ENCODE results near the gene AQP6.

Gene AQP6

DNA sequence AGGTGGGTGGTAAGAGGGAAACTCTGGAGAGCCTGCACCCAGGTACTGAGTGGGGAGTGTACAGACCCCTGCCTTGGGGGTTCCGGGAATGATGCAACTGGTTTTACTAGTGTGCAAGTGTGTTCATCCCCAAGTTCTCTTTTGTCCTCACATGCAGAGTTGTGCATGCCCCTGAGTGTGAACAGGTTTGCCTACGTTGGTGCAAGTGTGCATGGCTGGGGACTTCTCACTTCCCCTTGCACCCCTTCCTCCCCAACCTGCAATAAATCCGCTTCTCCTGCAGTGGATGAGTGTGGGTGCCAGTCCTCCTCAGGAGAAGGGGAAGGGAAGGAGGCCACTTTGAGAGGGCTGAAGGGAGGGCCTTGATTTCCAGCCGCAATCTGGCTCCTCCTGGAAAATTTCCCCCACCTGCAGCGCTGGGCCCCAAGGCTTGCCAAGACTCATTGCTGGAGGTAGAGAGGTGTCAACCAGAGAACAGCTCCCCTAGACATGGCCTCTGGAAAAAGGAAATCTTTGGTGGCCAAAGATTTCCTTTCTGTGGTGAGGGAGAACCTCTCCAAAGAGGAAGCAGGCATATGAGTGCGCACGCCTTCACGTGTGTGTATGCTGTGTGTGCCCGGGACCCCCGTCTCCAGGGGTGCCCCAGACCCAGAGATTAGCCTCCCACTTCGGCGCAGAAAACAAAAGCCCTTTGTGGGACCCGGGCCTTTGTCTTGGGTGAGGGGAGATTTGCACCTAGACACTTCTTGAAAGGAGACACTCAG, 16.7 kb upstream of the AQP6 start:
- ATAC-seq = no peak
- TF ChIP-seq ZC3H10 (CRISPR knock-in tag; IDR thresholded peaks at IDR 0.05) (no peak), GLIS3 (CRISPR knock-in tag; IDR thresholded peaks at IDR 0.05) (no peak), ZNF565 (CRISPR knock-in tag; conservative IDR thresholded peaks at IDR 0.05; ENCODE audit: low read depth) (no peak), SNAI2 (CRISPR knock-in tag; IDR thresholded peaks at IDR 0.05) (no peak), ARNTL (CRISPR knock-in tag; IDR thresholded peaks at IDR 0.05; ENCODE audit: borderline replicate concordance, low read depth) (no peak), RARB (CRISPR knock-in tag; IDR thresholded peaks at IDR 0.05) (no peak), BACH2 (CRISPR knock-in tag; IDR thresholded peaks at IDR 0.05; ENCODE audit: borderline replicate concordance) (no peak)
- TF ChIP-seq, protein P1, sequence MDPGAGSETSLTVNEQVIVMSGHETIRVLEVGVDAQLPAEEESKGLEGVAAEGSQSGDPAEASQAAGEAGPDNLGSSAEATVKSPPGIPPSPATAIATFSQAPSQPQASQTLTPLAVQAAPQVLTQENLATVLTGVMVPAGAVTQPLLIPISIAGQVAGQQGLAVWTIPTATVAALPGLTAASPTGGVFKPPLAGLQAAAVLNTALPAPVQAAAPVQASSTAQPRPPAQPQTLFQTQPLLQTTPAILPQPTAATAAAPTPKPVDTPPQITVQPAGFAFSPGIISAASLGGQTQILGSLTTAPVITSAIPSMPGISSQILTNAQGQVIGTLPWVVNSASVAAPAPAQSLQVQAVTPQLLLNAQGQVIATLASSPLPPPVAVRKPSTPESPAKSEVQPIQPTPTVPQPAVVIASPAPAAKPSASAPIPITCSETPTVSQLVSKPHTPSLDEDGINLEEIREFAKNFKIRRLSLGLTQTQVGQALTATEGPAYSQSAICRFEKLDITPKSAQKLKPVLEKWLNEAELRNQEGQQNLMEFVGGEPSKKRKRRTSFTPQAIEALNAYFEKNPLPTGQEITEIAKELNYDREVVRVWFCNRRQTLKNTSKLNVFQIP (CRISPR knock-in tag; IDR thresholded peaks at IDR 0.05; ENCODE audit: borderline replicate concordance, low read depth) = no peak
- TF ChIP-seq, protein P2, sequence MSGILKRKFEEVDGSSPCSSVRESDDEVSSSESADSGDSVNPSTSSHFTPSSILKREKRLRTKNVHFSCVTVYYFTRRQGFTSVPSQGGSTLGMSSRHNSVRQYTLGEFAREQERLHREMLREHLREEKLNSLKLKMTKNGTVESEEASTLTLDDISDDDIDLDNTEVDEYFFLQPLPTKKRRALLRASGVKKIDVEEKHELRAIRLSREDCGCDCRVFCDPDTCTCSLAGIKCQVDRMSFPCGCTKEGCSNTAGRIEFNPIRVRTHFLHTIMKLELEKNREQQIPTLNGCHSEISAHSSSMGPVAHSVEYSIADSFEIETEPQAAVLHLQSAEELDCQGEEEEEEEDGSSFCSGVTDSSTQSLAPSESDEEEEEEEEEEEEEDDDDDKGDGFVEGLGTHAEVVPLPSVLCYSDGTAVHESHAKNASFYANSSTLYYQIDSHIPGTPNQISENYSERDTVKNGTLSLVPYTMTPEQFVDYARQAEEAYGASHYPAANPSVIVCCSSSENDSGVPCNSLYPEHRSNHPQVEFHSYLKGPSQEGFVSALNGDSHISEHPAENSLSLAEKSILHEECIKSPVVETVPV (CRISPR knock-in tag; IDR thresholded peaks at IDR 0.05) = no peak
- TF ChIP-seq, protein P3, sequence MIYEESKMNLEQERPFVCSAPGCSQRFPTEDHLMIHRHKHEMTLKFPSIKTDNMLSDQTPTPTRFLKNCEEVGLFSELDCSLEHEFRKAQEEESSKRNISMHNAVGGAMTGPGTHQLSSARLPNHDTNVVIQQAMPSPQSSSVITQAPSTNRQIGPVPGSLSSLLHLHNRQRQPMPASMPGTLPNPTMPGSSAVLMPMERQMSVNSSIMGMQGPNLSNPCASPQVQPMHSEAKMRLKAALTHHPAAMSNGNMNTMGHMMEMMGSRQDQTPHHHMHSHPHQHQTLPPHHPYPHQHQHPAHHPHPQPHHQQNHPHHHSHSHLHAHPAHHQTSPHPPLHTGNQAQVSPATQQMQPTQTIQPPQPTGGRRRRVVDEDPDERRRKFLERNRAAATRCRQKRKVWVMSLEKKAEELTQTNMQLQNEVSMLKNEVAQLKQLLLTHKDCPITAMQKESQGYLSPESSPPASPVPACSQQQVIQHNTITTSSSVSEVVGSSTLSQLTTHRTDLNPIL (CRISPR knock-in tag; IDR thresholded peaks at IDR 0.05; ENCODE audit: low read depth) = no peak
- TF ChIP-seq, protein P4, sequence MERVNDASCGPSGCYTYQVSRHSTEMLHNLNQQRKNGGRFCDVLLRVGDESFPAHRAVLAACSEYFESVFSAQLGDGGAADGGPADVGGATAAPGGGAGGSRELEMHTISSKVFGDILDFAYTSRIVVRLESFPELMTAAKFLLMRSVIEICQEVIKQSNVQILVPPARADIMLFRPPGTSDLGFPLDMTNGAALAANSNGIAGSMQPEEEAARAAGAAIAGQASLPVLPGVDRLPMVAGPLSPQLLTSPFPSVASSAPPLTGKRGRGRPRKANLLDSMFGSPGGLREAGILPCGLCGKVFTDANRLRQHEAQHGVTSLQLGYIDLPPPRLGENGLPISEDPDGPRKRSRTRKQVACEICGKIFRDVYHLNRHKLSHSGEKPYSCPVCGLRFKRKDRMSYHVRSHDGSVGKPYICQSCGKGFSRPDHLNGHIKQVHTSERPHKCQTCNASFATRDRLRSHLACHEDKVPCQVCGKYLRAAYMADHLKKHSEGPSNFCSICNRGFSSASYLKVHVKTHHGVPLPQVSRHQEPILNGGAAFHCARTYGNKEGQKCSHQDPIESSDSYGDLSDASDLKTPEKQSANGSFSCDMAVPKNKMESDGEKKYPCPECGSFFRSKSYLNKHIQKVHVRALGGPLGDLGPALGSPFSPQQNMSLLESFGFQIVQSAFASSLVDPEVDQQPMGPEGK (CRISPR knock-in tag; IDR thresholded peaks at IDR 0.05; ENCODE audit: borderline replicate concordance) = no peak
- TF ChIP-seq, protein P5, sequence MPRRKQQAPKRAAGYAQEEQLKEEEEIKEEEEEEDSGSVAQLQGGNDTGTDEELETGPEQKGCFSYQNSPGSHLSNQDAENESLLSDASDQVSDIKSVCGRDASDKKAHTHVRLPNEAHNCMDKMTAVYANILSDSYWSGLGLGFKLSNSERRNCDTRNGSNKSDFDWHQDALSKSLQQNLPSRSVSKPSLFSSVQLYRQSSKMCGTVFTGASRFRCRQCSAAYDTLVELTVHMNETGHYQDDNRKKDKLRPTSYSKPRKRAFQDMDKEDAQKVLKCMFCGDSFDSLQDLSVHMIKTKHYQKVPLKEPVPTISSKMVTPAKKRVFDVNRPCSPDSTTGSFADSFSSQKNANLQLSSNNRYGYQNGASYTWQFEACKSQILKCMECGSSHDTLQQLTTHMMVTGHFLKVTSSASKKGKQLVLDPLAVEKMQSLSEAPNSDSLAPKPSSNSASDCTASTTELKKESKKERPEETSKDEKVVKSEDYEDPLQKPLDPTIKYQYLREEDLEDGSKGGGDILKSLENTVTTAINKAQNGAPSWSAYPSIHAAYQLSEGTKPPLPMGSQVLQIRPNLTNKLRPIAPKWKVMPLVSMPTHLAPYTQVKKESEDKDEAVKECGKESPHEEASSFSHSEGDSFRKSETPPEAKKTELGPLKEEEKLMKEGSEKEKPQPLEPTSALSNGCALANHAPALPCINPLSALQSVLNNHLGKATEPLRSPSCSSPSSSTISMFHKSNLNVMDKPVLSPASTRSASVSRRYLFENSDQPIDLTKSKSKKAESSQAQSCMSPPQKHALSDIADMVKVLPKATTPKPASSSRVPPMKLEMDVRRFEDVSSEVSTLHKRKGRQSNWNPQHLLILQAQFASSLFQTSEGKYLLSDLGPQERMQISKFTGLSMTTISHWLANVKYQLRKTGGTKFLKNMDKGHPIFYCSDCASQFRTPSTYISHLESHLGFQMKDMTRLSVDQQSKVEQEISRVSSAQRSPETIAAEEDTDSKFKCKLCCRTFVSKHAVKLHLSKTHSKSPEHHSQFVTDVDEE (CRISPR knock-in tag; IDR thresholded peaks at IDR 0.05) = no peak

DNA sequence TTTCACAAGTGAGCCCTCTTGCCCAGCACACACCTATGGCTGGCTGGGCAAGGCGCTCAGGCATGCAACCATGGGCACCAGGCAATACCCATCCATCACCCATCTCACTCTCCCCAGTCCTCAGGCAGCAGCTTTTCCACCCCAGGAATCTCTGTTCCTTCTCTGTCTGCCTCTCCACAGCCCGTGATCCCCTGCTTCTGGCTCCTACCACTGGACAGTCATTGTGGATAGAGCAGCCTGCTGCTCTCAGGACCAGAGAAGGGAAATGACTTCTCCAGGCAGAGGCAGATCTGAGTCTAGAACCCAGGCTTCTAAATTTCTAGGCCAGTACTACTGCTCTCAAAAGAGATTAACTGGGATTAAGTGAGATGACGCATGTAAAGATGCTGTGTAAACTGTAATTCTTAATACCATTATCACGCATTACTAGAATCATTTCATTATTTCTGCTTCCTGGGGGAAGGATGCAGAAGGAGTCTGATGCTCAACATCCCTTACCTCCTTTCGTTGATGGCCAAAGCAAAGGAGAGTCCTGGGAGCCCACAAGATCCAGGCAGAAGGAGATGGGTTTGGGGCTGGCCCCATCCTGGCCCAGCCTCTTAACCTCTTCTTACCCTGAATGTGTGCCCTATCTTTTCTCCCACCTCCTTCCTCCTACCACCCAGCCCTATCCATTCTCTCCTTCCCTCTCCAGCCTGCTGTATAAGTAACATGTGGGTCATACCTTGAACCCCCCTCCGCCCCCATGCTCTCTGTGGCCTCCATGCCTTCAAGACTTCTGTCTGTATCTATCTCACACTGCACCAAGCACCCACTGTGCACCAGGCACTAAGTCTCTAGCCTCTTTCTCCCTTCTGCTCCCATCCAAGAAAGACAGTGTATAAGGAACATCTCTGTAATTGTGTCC, 15.8 kb upstream of the AQP6 start:
- ATAC-seq = no peak
- TF ChIP-seq CSDC2 (CRISPR knock-in tag; IDR thresholded peaks at IDR 0.05) (no peak), OSR1 (CRISPR knock-in tag; IDR thresholded peaks at IDR 0.05) (no peak), ARNTL (CRISPR knock-in tag; IDR thresholded peaks at IDR 0.05; ENCODE audit: borderline replicate concordance, low read depth) (no peak), BACH2 (CRISPR knock-in tag; IDR thresholded peaks at IDR 0.05; ENCODE audit: borderline replicate concordance) (no peak), TOX (CRISPR knock-in tag; IDR thresholded peaks at IDR 0.05; ENCODE audit: borderline replicate concordance) (no peak), ZC3H10 (CRISPR knock-in tag; IDR thresholded peaks at IDR 0.05) (no peak), ZFP30 (CRISPR knock-in tag; IDR thresholded peaks at IDR 0.05) (no peak), GLIS3 (CRISPR knock-in tag; IDR thresholded peaks at IDR 0.05) (no peak)
- TF ChIP-seq, protein P1 (CRISPR knock-in tag; IDR thresholded peaks at IDR 0.05; ENCODE audit: borderline replicate concordance, low read depth) = no peak
